Skeletal muscle satellite cell (primary cell): Measurements from ENCODE around the gene PLCD4. TPM values are rescaled to one million over a fixed set of nuclear protein-coding genes. Genes with fewer than 3 reads are reported as not detected.
A peak's percentile ranks its signal among the peaks of the same experiment; 100 is the strongest.

Experiments
- H3K27me3 ChIP-seq: 2 replicates; pipeline ENCODE4 v1.7.0; 2013; ENCODE audit warnings: low read length; ENCODE audit not compliant: control insufficient read depth, insufficient read depth
- H3K36me3 ChIP-seq: 2 replicates; pipeline ENCODE4 v1.7.0; 2013; ENCODE audit warnings: mild to moderate bottlenecking, control low read depth, low read length; ENCODE audit not compliant: insufficient read depth
- H3K4me1 ChIP-seq: 2 replicates; pipeline ENCODE4 v1.7.0; 2013; ENCODE audit warnings: low read length; ENCODE audit not compliant: control insufficient read depth, insufficient read depth
- H3K4me2 ChIP-seq: 2 replicates; pipeline ENCODE4 v1.7.0; 2013; ENCODE audit warnings: mild to moderate bottlenecking, low read length
- H3K4me3 ChIP-seq: 2 replicates; pipeline ENCODE4 v1.7.0; 2013; ENCODE audit warnings: low read length
- H3K9ac ChIP-seq: 2 replicates; pipeline ENCODE4 v1.7.0; 2013; ENCODE audit warnings: mild to moderate bottlenecking, low read depth, low read length, moderate library complexity
- H3K9me3 ChIP-seq: replicated peaks from 2 replicates; pipeline ENCODE4 v1.7.0; 2013; ENCODE audit warnings: mild to moderate bottlenecking, control low read depth, low read length
- total RNA-seq: library from RNA; depleted of rRNA; stranded (reverse); fragments of >200 nt; gene quantifications from 2 replicates; pipeline ENCODE4 v1.2.3, GENCODE V29; 2012; rRNA removed

Gene PLCD4
- total RNA-seq: 1.8 and 3.1 TPM in 2 replicates

DNA sequence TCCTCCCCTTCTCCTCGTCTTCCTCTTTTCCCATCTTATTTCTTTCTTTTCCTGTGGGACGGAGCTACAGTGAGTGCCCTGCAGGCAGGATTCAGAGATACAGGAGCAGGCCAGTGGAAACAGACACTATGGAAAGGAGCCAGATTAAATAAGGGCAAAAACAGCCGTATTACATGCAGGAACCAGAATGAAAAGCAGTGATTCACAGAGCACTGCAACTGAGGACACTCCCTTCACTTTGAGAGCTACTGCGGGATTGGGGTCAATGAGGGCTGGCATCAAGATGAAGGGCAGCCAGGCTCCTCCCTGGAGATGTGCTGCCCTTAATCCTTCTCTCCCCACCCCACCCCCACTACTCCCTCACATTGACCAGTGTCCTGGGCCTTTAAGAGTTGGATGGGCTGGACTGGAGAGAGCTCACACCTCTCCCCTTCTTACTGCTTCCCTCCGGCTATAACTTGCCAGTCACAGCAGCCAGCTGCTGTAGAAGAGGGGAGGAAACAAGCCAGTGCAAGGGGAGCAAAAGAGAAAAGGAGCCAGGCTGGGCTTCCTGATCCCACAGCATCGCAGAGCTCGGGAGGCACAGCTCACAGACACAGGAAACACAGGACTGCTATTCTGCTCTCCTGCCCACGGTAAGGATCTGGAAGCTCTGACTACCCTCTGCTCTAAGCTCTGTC lies at the start of gene PLCD4:
Gene PLCD4 (plus strand): TSS at position 464 of the 680 bp plus-strand sequence. CDS start 7,841 bp downstream, outside the sequence.
- Histone ChIP-seq H3K9ac (peak within 1 kb of the TSS; percentile 59), H3K4me2 (peak within 1 kb of the TSS; percentile 76), H3K36me3 (no peaks in the 10 kb centered on the region), H3K9me3 (no peaks in the 10 kb centered on the region), H3K4me1 (peaks cover 24% of the 10 kb centered on the region), H3K27me3 (peaks cover 2% of the 10 kb centered on the region), H3K4me3 (peak within 1 kb of the TSS; percentile 55)

DNA sequence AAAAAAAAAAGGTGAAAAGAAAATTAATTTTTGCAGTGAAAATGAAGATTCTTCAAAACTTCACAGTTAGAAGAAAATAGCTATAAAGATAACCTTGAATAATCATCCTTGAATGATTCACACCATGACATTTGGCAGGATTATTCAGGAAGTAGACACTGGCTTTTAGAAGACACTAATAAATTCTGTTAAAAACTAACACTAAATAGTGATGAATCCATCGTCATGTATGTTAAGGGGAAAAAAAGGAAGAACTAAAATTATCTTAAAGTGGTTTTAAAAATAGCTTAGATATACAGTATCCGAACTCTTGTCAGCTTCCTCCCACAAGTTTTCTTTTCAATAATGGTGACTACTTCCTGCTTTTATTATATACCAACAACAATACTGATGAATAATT lies 49.8 kb upstream of the PLCD4 start:
- no peak overlapping the region for H3K4me3 ChIP-seq
- no peak overlapping the region for H3K9ac ChIP-seq
- no peaks in the 10 kb centered on the region for H3K9me3 ChIP-seq
- no peaks in the 10 kb centered on the region for H3K4me1 ChIP-seq
- H3K4me2 ChIP-seq: no peak overlapping the region
- peaks cover 32% of the 10 kb centered on the region for H3K36me3 ChIP-seq
- H3K27me3 ChIP-seq: no peaks in the 10 kb centered on the region

DNA sequence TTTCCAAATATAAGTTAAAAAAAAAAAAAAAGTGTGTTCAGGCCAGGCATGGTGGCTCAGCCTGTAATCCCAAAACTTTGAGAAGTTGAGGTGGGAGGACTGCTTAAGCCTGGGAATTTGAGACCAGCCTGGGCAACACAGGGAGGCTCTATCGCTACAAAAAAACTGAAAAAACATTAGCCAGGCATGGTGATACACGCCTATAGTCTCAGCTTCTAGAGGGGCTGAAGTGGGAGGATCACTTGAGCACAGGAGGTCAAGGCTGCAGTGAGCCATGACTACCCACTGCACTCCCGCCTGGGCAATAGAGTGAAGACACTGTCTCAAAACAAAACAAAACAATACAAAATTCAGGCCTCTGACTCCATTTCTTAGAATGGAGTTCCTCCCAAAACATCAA lies 48.7 kb upstream of the PLCD4 start:
- H3K27me3 ChIP-seq: no peaks in the 10 kb centered on the region
- no peak overlapping the region for H3K9ac ChIP-seq
- peaks cover 30% of the 10 kb centered on the region for H3K36me3 ChIP-seq

DNA sequence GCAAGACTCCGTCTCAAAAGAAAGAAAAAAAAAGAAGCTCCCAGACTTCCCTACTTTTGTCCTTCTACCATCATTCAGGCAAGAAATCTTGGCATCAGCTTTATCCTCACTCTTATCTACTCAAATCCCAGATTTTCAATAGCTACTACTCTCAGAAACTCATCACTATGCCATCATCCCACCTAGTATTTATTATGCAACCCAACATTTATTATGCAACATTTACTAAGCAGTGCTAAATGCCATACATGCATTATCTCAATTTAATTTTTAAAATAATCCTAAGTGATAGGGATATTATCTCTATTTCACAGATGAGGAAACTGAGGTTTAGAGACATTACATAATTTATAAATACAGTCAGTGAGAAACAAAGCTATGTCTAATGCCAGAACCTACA lies 43.6 kb upstream of the PLCD4 start:
- H3K27me3 ChIP-seq: no peaks in the 10 kb centered on the region
- H3K4me3 ChIP-seq: no peak overlapping the region
- peaks cover 8% of the 10 kb centered on the region for H3K4me1 ChIP-seq
- no peaks in the 10 kb centered on the region for H3K9me3 ChIP-seq
- peaks cover 20% of the 10 kb centered on the region for H3K36me3 ChIP-seq
- H3K9ac ChIP-seq: no peak overlapping the region
- H3K4me2 ChIP-seq: no peak overlapping the region

More for the DNA sequence above, 48.7 kb upstream of the PLCD4 start:
- Histone ChIP-seq H3K4me1 (no peaks in the 10 kb centered on the region), H3K4me2 (no peak overlapping the region), H3K9me3 (no peaks in the 10 kb centered on the region), H3K4me3 (no peak overlapping the region)

DNA sequence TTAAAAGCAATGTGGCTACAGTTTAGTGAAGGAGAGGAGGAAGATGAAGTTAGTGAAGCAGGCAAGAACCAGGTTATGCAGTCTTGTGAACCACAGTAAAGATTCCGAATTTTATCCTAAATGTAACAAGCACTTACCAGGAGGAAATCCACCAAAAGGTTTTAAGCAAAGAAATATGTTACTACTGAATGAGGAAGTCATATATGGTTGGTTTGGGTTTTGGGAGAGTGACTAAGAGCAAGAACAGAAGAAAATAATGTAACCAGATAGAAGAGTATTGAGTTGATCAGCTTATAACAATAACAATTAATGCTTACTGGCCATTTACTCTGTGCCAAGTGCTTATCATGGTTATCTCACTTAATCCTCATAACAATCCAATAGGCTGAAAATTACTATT lies 41.4 kb upstream of the PLCD4 start:
- no peak overlapping the region for H3K9ac ChIP-seq
- no peaks in the 10 kb centered on the region for H3K9me3 ChIP-seq
- H3K4me2 ChIP-seq: peak overlapping the region; percentile 93
- no peaks in the 10 kb centered on the region for H3K27me3 ChIP-seq
- H3K4me3 ChIP-seq: no peak overlapping the region
- peaks cover 19% of the 10 kb centered on the region for H3K4me1 ChIP-seq
- peaks cover 13% of the 10 kb centered on the region for H3K36me3 ChIP-seq

DNA sequence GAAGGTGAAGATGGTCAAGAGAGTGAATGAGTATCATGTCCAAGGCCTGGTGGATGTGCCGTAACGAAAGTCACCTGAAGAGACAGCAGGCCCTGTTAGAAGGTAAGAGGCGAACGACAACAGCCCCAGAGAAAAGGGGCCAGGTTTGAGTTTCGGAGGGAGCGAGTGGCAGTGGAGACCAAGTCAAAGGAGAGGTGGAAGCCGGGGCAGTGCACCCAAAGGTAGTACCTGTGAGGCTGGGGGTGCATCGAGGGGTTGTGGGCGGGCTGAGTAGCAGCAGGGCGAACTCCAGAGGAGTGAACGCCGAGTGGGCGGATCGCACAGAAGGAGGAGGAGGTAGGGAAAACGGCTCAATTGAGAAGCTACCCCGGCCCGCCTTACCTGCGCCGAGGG lies 39.9 kb upstream of the PLCD4 start:
- peaks cover 20% of the 10 kb centered on the region for H3K4me1 ChIP-seq
- no peaks in the 10 kb centered on the region for H3K9me3 ChIP-seq
- H3K4me3 ChIP-seq: peak overlapping the region; percentile 91
- H3K9ac ChIP-seq: peak overlapping the region; percentile 99
- no peaks in the 10 kb centered on the region for H3K27me3 ChIP-seq
- peak overlapping the region; percentile 93 for H3K4me2 ChIP-seq
- peaks cover 17% of the 10 kb centered on the region for H3K36me3 ChIP-seq

DNA sequence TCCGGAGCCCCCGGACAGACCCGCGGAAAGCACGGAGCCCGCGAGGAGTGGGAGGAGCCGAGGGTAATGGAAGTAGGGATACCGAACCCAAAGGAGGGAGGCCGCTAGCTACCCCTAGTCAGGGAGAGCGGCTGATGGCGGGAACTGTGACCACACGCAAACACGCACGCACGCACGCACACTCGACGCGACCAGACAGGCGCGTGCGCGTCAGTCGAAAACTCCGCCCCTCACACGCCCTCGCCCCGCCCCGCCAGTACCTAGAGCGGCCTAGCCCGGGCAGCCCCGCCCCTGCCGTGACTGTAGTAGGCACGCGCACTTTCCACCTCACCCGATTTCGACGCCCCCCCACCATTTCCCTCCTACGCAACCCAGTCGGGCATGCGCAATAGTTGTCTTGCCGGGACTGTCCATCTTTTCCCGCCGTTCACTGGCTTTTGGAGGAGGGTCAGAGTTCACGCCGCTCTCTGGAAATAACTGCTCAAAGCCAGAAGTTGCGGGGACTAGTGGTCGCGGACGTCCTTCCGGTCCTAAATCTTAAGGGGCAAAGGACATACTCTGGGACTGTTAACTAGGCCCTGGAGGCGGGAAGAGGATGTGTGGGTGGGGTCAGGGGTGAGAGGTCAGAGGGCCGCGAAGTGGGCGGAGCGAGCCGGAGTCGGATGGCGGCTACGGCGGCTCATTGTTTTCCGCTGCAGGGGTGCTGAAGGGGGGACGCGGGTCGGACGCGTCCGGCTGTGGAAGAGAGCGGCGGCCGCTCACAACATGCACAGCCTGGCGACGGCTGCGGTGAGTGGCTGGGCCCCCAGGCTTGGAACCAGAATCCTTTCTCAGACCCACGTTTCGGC lies 39.3 kb upstream of the PLCD4 start, which contains the start of the genes CNOT9 and USP37:
Gene CNOT9 (plus strand): TSS at position 650 of the 848 bp plus-strand sequence. CDS start 116 bp downstream, at position 766.
Gene USP37 (minus strand): TSS at position 162 of the 848 bp plus-strand sequence. CDS start 9,698 bp downstream, outside the sequence.
- peaks cover 17% of the 10 kb centered on the region for H3K36me3 ChIP-seq
- H3K4me1 ChIP-seq: peaks cover 20% of the 10 kb centered on the region
- peak within 1 kb of the TSS; percentile 99 for H3K9ac ChIP-seq
- H3K27me3 ChIP-seq: no peaks in the 10 kb centered on the region
- H3K9me3 ChIP-seq: no peaks in the 10 kb centered on the region
- peak within 1 kb of the TSS; percentile 100 for H3K4me2 ChIP-seq
- H3K4me3 ChIP-seq: peak within 1 kb of the TSS; percentile 91

DNA sequence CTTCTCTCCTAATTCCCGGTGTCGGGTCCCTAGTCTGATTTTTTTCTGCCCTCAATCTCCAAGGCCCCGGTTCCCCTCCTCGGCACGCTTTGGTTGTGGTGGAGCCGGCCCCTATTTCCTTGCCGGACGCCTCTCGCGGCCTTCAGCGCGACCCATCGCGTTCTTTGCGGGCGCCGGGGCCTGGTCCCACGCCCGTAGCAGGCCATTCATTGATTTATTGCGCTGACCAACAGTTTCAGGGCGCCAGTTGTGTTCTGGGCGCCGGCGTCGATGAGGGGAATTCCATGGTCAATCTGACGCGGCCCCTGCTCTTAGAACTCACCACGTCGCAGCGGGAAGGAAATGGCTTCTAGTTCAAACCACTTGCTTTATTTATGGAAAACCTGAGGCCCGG lies 38.7 kb upstream of the PLCD4 start:
- H3K4me3 ChIP-seq: peak overlapping the region; percentile 91

DNA sequence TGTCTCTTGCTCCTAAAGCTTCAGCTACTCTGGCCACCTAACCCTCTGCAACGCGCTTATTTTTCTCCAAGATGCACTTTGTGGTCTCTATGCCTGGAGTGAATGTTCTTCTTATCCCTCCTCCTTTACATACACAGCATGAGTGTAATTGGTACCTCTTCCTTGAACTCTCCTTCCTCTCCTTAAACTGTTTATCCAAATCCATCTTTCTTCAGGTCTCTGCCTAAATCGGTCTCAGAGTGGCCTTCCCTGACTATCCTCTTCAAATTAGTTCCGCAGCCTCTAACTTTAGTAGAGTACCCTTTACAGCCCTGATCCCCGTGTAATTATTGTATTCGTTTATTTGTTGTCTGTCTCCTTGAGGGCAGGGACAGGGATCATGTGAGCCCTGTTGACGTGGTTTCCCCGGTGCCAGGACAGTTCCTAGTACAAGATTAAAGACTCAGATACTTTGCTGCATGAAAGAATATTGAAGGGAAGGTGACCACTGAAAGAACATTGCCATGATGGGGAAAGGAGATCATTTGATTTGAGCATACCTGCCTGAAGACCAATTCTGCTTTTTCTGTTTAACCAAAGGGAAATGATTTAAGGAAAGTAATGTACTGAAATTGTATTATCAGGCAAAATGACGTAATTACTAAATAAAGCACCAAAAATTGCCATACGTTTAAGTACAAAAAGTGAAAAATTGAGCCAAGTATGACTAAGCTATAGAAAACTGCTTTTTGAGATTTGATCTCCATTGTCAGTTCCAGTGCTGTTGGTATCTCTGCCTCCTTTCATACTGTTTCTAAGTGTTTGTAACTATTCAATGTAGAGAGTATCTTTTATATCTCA lies 37.8 kb upstream of the PLCD4 start:
- Histone ChIP-seq H3K36me3 (peaks cover 19% of the 10 kb centered on the region), H3K9me3 (no peaks in the 10 kb centered on the region), H3K27me3 (no peaks in the 10 kb centered on the region), H3K4me2 (peak overlapping the region; percentile 100), H3K4me3 (peak overlapping the region; percentile 91), H3K4me1 (peaks cover 20% of the 10 kb centered on the region), H3K9ac (peak overlapping the region; percentile 99)

More for the DNA sequence above, 38.7 kb upstream of the PLCD4 start:
- peak overlapping the region; percentile 100 for H3K4me2 ChIP-seq
- no peaks in the 10 kb centered on the region for H3K9me3 ChIP-seq
- peaks cover 20% of the 10 kb centered on the region for H3K4me1 ChIP-seq
- H3K27me3 ChIP-seq: no peaks in the 10 kb centered on the region
- H3K9ac ChIP-seq: peak overlapping the region; percentile 99
- peaks cover 13% of the 10 kb centered on the region for H3K36me3 ChIP-seq

DNA sequence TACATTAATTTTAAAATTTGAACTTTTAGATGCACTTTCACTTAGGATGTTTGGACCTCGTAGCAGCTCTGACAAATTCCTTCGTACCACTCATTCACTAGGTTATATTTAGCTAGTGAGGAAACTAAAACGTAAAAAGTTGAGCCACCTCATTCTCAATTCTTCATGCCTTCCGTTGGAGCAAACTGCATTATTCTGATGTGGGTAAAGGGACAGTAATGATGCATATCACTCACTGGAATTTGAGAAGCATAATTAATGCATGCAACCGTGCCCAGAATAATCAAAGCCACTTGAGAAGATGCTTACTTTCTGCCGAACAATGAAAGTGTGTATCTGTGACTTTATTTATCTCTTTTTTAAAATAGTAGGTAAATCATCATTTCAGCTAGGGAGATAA lies 36.8 kb upstream of the PLCD4 start:
- H3K27me3 ChIP-seq: no peaks in the 10 kb centered on the region
- H3K9me3 ChIP-seq: no peaks in the 10 kb centered on the region
- peaks cover 28% of the 10 kb centered on the region for H3K36me3 ChIP-seq
- H3K4me1 ChIP-seq: peaks cover 20% of the 10 kb centered on the region
- H3K4me2 ChIP-seq: peak overlapping the region; percentile 100
- peak overlapping the region; percentile 99 for H3K9ac ChIP-seq
- H3K4me3 ChIP-seq: peak overlapping the region; percentile 91

DNA sequence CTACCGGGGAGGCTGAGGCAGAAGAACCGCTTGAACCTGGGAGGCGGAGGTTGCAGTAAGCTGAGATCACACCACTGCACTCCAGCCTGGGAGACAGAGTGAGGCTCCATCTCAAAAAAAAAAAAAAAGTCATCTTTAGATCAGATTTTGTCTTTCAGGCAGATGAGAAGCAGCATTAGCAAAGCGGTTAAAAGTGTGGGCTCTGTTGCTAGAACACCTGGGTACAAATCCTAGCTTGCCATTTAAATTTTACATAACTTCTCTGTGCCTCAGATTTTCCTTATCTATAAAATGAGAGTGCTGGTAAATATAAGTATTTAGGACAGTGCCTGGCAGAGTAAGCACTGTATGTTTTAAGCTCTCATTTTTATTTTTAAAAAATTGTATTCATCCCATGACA lies 30.8 kb upstream of the PLCD4 start:
- H3K4me2 ChIP-seq: no peak overlapping the region
- H3K27me3 ChIP-seq: no peaks in the 10 kb centered on the region
- no peak overlapping the region for H3K4me3 ChIP-seq
- H3K9ac ChIP-seq: no peak overlapping the region
- H3K9me3 ChIP-seq: no peaks in the 10 kb centered on the region
- peaks cover 5% of the 10 kb centered on the region for H3K4me1 ChIP-seq
- peaks cover 35% of the 10 kb centered on the region for H3K36me3 ChIP-seq
